Immature natural killer cell (primary cell): ENCODE results near the gene CCDC89. TPM values are rescaled to one million over a fixed set of nuclear protein-coding genes. Genes with fewer than 3 reads are reported as not detected.
A peak's percentile ranks its signal among the peaks of the same experiment; 100 is the strongest.

Experiments used
- DNase-seq, 3 donors: peaks; one replicate each; pipeline ENCODE4 v3.0.0; 2022; ENCODE audit warnings: mixed read lengths in 1 of 3
- H3K27ac Mint-ChIP-seq, 6 donors: one replicate each; pipeline ENCODE4 v1.8.0; 2020; ENCODE audit warnings: mixed read lengths in 6 of 6, mild to moderate bottlenecking in 5 of 6, inconsistent platforms in 4 of 6, moderate library complexity in 3 of 6
- H3K27me3 Mint-ChIP-seq, 3 donors: one replicate each; pipeline ENCODE4 v1.8.0; 2020 to 2021; ENCODE audit warnings: low read depth in 3 of 3, mild to moderate bottlenecking in 3 of 3, mixed read lengths in 3 of 3, moderate library complexity in 3 of 3, inconsistent platforms in 1 of 3
- H3K36me3 Mint-ChIP-seq, 3 donors: one replicate each; pipeline ENCODE4 v1.8.0; 2020; ENCODE audit warnings: mixed read lengths in 3 of 3, inconsistent platforms in 2 of 3, mild to moderate bottlenecking in 2 of 3
- H3K4me1 Mint-ChIP-seq, 2 donors: one replicate each; pipeline ENCODE4 v1.8.0; 2020; ENCODE audit warnings: inconsistent platforms in 2 of 2, mild to moderate bottlenecking in 2 of 2, mixed read lengths in 2 of 2, moderate library complexity in 1 of 2
- H3K4me3 Mint-ChIP-seq, 5 donors: one replicate each; pipeline ENCODE4 v1.8.0; 2020; ENCODE audit warnings: mild to moderate bottlenecking in 5 of 5, mixed read lengths in 5 of 5, inconsistent platforms in 3 of 5, moderate library complexity in 3 of 5
- H3K9me3 Mint-ChIP-seq, 6 donors: one replicate each; pipeline ENCODE4 v1.8.0; 2020; ENCODE audit warnings: mild to moderate bottlenecking in 6 of 6, mixed read lengths in 6 of 6, inconsistent platforms in 4 of 6, moderate library complexity in 3 of 6
- polyA plus RNA-seq, 3 donors: library from polyadenylated mRNA; unstranded; fragments of 300-500 nt; fragmentation: Illumina TruSeq; gene quantifications; one replicate each; pipeline ENCODE4 v1.2.3, GENCODE V29; 2021

The CCDC89 gene
- not detected for polyA plus RNA-seq

- Mint-ChIP-seq H3K27ac (peak within 1 kb of the TSS in 4 of 6 donors; percentile 6 to 73 (median 58)), H3K4me3 (no peak within 1 kb of the TSS), H3K36me3 (peaks cover 8 to 20% (median 18%) of the 10 kb centered on the region in 3 donors), H3K27me3 (peaks cover 8 to 19% (median 9%) of the 10 kb centered on the region in 3 donors), H3K4me1 (peaks cover 15 to 26% of the 10 kb centered on the region in 2 donors), H3K9me3 (no peaks in the 10 kb centered on the region)
- DNase-seq: no peak
These were observed at the start of gene CCDC89 for GRCh38 chr11:85685820-85686459. Gene CCDC89 (minus strand): TSS chr11:85686195. CDS start chr11:85686130, 65 bp downstream.

DNA sequence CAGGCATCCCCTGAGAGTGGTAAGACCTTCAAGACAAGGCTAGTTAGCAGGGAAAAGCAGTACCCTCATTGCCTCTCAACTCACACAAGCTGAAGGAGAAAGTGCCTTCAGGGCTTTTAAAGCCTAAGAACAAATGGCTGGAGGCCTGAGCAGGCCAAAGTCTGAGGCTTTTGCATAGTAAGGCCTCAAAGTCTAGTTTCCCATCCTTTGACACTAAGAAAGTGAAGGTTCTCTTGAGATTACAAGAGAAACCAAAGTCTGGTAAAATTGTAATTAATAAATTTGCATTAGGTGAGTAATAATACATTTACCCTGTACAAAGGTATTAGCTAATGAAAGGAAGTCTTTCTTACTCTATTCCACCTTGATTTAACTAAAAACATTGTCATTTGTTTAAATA is 47.0 kb upstream of the CCDC89 start:
- peaks cover 0 to 2% (median 2%) of the 10 kb centered on the region in 3 donors for H3K27me3 Mint-ChIP-seq
- H3K36me3 Mint-ChIP-seq: peaks cover 27 to 65% (median 30%) of the 10 kb centered on the region in 3 donors
- H3K4me1 Mint-ChIP-seq: peaks cover 29 to 61% of the 10 kb centered on the region in 2 donors

GRCh38 chr11:85726381-85726780 is 40.4 kb upstream of the CCDC89 start:
- H3K4me3 Mint-ChIP-seq: no peak overlapping the region
- H3K9me3 Mint-ChIP-seq: no peaks in the 10 kb centered on the region
- no peak for DNase-seq
- no peak overlapping the region for H3K27ac Mint-ChIP-seq
- H3K27me3 Mint-ChIP-seq: peaks cover 0 to 6% (median 2%) of the 10 kb centered on the region in 3 donors
- peaks cover 32 to 68% (median 49%) of the 10 kb centered on the region in 3 donors for H3K36me3 Mint-ChIP-seq
- peaks cover 16 to 37% of the 10 kb centered on the region in 2 donors for H3K4me1 Mint-ChIP-seq

More for the DNA sequence above, 47.0 kb upstream of the CCDC89 start:
- no peak for DNase-seq
- Mint-ChIP-seq H3K9me3 (no peaks in the 10 kb centered on the region), H3K27ac (no peak overlapping the region), H3K4me3 (no peak overlapping the region)

- no peaks in the 10 kb centered on the region for H3K9me3 Mint-ChIP-seq
- H3K27ac Mint-ChIP-seq: peak overlapping the region in 2 of 6 donors; percentile 5 to 21
- DNase-seq: no peak
- peaks cover 0 to 6% (median 2%) of the 10 kb centered on the region in 3 donors for H3K27me3 Mint-ChIP-seq
- no peak overlapping the region for H3K4me3 Mint-ChIP-seq
- H3K36me3 Mint-ChIP-seq: peaks cover 29 to 71% (median 46%) of the 10 kb centered on the region in 3 donors
- H3K4me1 Mint-ChIP-seq: peaks cover 12 to 30% of the 10 kb centered on the region in 2 donors
These were observed 39.7 kb upstream of the CCDC89 start for GRCh38 chr11:85725510-85726258.

DNA sequence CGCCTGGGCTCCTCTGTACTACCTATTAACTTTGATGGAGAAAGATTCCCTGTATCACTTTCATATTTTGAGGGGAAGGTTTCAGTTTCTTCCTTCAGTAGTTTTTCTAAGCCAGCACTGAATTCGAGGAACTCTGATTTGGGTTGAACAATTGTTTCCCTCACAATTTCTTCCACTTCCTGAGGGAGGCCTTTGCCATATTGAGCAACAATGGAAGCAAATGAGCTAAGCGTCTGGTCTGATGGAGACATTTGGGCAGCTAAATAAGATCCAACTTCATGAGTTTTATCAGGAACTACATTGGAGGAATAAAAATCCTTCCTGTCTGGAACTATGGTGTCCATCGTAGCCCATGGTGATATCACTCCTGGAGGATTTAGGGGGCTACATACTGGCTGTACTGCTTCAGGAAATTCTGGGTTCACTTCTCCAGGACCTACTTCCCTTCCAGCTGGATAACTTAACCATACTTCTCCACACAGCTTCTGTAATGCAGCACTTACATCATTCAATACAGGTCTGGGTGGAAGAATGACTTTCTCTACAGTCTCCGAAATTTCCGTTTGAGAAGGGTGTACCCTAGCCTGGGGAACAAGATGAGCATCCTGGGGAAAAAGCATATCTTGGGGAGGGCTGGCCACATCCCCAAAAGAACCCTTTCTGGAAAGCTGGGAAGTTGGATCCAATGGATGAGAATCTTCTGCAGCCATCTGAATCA is 38.9 kb upstream of the CCDC89 start:
- Mint-ChIP-seq H3K4me1 (peaks cover 10 to 22% of the 10 kb centered on the region in 2 donors), H3K27me3 (peaks cover 0 to 6% (median 2%) of the 10 kb centered on the region in 3 donors), H3K27ac (no peak overlapping the region), H3K36me3 (peaks cover 28 to 74% (median 40%) of the 10 kb centered on the region in 3 donors), H3K9me3 (no peaks in the 10 kb centered on the region), H3K4me3 (no peak overlapping the region)
- no peak for DNase-seq

DNA sequence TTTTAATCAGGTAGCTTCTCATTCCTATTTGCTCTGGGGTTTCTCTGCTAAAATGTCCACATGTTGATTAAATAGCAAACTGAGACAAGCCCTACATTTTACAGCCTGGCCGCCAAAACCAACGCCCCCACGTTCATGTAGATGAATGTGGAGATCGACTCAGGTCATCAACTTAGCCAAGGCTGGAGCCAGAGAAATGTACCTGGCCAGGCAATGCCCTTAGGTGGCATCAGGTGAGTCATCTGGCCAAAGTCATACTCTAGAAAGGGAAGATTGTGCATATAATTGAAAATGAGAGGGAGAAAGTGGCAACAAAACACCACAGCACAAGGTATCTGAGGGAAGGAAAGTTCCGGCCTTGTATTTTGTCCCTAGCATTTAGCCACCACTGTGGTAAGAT is 37.1 kb upstream of the CCDC89 start:
- H3K27me3 Mint-ChIP-seq: peaks cover 0 to 6% (median 2%) of the 10 kb centered on the region in 3 donors
- H3K27ac Mint-ChIP-seq: peak overlapping the region in 3 of 6 donors; percentile 38 to 49 (median 40)

DNA sequence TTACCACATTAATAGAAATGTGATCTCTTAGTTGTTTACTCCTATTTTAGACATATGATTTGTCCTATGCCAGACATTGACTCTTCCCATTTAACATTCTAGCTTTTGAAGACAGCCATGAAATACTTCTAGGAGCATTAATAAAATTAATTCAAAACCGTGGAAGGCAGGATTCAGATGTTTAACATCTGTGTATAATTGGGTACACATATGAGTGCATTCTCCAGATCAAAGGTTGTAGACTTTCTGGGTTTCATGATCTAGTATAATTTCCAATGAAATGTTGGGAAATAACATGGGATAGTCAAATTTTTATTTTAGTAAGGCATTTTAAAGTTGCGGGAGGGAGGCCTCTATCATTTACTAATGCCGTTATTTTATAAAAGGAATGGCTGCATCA is 35.2 kb upstream of the CCDC89 start:
- Mint-ChIP-seq H3K9me3 (no peaks in the 10 kb centered on the region), H3K4me3 (no peak overlapping the region), H3K27ac (no peak overlapping the region), H3K27me3 (peaks cover 0 to 6% (median 2%) of the 10 kb centered on the region in 3 donors), H3K4me1 (peaks cover 0 to 25% of the 10 kb centered on the region in 2 donors), H3K36me3 (peaks cover 31 to 62% (median 36%) of the 10 kb centered on the region in 3 donors)
- no peak for DNase-seq

More for the DNA sequence above, 37.1 kb upstream of the CCDC89 start:
- Mint-ChIP-seq H3K4me1 (peaks cover 0 to 17% of the 10 kb centered on the region in 2 donors), H3K9me3 (no peaks in the 10 kb centered on the region), H3K4me3 (no peak overlapping the region), H3K36me3 (peaks cover 40 to 72% (median 45%) of the 10 kb centered on the region in 3 donors)
- DNase-seq: no peak

GRCh38 chr11:85718991-85719807 is 33.2 kb upstream of the CCDC89 start:
- no peak for DNase-seq
- Mint-ChIP-seq H3K27me3 (peaks cover 0 to 6% (median 2%) of the 10 kb centered on the region in 3 donors), H3K4me1 (peaks cover 0 to 19% of the 10 kb centered on the region in 2 donors), H3K36me3 (peaks cover 18 to 45% (median 27%) of the 10 kb centered on the region in 3 donors), H3K4me3 (no peak overlapping the region), H3K9me3 (no peaks in the 10 kb centered on the region), H3K27ac (peak overlapping the region in 2 of 6 donors; percentile 24 to 43)

DNA sequence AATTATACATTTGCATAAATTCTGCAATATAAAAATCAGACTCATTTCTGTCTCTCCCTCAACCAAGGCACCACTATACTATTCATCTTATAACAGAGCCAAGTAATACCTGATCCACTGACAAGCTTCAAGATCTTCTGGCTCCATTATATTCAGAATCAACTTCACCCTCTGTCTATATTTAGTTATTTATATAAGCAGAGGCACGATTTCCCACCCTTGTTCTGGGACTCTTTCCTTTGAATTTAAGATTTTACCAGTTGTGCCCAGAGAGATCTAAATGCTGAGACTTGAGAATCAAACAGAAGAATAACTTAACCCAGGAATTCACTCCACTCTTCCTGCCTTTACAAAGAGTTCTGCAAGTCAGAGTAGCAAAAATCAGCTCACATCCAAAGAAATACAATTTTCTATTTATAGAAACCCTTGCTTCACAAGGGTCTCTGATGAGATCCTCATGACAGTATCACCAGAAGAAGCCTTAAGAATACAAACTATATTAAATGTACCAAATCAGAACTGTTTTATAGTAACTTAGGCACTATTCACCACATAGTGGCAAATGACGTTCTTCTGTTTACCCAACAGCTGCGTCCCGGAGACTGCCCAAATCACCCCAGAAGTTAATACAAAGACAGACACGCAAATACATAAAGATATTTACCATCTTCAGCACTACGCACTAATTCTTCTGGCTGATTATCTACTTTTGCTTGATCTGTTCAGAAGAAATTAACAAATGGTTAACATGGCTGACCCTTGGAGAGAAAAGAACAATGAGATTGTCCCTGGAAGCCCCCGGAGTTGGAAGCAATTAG is 32.3 kb upstream of the CCDC89 start:
- Mint-ChIP-seq H3K36me3 (peaks cover 19 to 49% (median 28%) of the 10 kb centered on the region in 3 donors), H3K4me3 (no peak overlapping the region), H3K27me3 (peaks cover 0 to 6% (median 2%) of the 10 kb centered on the region in 3 donors), H3K27ac (peak overlapping the region in 3 of 6 donors; percentile 7 to 63 (median 43)), H3K9me3 (no peaks in the 10 kb centered on the region), H3K4me1 (peaks cover 0 to 19% of the 10 kb centered on the region in 2 donors)
- DNase-seq: no peak

- Mint-ChIP-seq H3K27ac (peak overlapping the region in 2 of 6 donors; percentile 55 to 63), H3K9me3 (no peaks in the 10 kb centered on the region), H3K36me3 (peaks cover 19 to 47% (median 30%) of the 10 kb centered on the region in 3 donors)
These were observed 31.4 kb upstream of the CCDC89 start for GRCh38 chr11:85717429-85717828.

GRCh38 chr11:85712953-85713352 is 27.0 kb upstream of the CCDC89 start:
- H3K9me3 Mint-ChIP-seq: no peaks in the 10 kb centered on the region
- H3K4me1 Mint-ChIP-seq: peaks cover 0 to 9% of the 10 kb centered on the region in 2 donors
- DNase-seq: no peak
- no peak overlapping the region for H3K27ac Mint-ChIP-seq
- H3K36me3 Mint-ChIP-seq: peaks cover 13 to 35% (median 24%) of the 10 kb centered on the region in 3 donors
- no peak overlapping the region for H3K4me3 Mint-ChIP-seq
- no peaks in the 10 kb centered on the region for H3K27me3 Mint-ChIP-seq

More at GRCh38 chr11:85717429-85717828, 31.4 kb upstream of the CCDC89 start:
- Mint-ChIP-seq H3K4me3 (no peak overlapping the region), H3K27me3 (peaks cover 0 to 4% (median 2%) of the 10 kb centered on the region in 3 donors), H3K4me1 (peaks cover 0 to 19% of the 10 kb centered on the region in 2 donors)
- no peak for DNase-seq

GRCh38 chr11:85710917-85711316 is 24.9 kb upstream of the CCDC89 start:
- H3K4me3 Mint-ChIP-seq: no peak overlapping the region
- H3K36me3 Mint-ChIP-seq: peaks cover 22 to 45% (median 25%) of the 10 kb centered on the region in 3 donors
- peak overlapping the region in 5 of 6 donors; percentile 20 to 57 (median 36) for H3K27ac Mint-ChIP-seq
- no peaks in the 10 kb centered on the region for H3K27me3 Mint-ChIP-seq
- H3K4me1 Mint-ChIP-seq: no peaks in the 10 kb centered on the region
- no peaks in the 10 kb centered on the region for H3K9me3 Mint-ChIP-seq
- DNase-seq: no peak
